HEK293 (cell line): Measurements from ENCODE around the gene PLEKHA6.

Experiments
- CTCF ChIA-PET: fragments of 350-600 bp; formaldehyde crosslinking; extraction: SDS; loops from one replicate; lab custom pipeline; 2021; ENCODE audit warnings: antibody characterized with exemption; lab: Yijun Ruan, JAX
- POLR2A ChIA-PET: fragments of 300-600 bp; formaldehyde crosslinking; extraction: SDS; loops from one replicate; lab custom pipeline; 2020; ENCODE audit warnings: antibody characterized with exemption, inconsistent platforms; lab: Yijun Ruan, JAX
- H3K27ac ChIP-seq: fragments of 200-500 bp; sonication (Bioruptor generic); 2 replicates; pipeline ENCODE4 v1.5.1; 2014; ENCODE audit warnings: low read depth, low read length, control low read depth, inconsistent platforms; ENCODE audit errors: extremely low read depth
- H3K36me3 ChIP-seq, 2 experiments: fragments of 200-500 bp in 1 of 2; sonication (Bioruptor generic) in 1 of 2; 1 replicate in 1 of 2; 2 replicates in 1 of 2; pipeline ENCODE4 v1.5.1; 2014 to 2017; ENCODE audit warnings: inconsistent platforms in 2 of 2, low read length in 2 of 2; ENCODE audit not compliant: control insufficient read depth in 2 of 2, insufficient read depth in 1 of 2
- H3K4me1 ChIP-seq: fragments of 200-500 bp; sonication (Bioruptor generic); 2 replicates; pipeline ENCODE4 v1.5.1; 2014; ENCODE audit warnings: mild to moderate bottlenecking, low read length, inconsistent platforms; ENCODE audit not compliant: control insufficient read depth, insufficient read depth
- H3K4me3 ChIP-seq: 2 replicates; pipeline ENCODE4 v1.5.1; 2011; ENCODE audit warnings: low read depth, mild to moderate bottlenecking, control low read depth, low read length, moderate library complexity
- H3K9me3 ChIP-seq: fragments of 200-500 bp; sonication (Bioruptor generic); 2 replicates; pipeline ENCODE4 v1.5.1; 2014; ENCODE audit warnings: low read depth, low read length, inconsistent platforms; ENCODE audit not compliant: control insufficient read depth, insufficient read depth
- GLIS1 ChIP-seq: fragments of 450-650 bp; formaldehyde crosslinking; IDR thresholded peaks from 2 replicates; pipeline ENCODE4 v1.5.1; 2016; ENCODE audit warnings: missing biosample characterization, missing genetic modification characterization
- SP7 ChIP-seq: fragments of 450-650 bp; formaldehyde crosslinking; IDR thresholded peaks from 2 replicates; pipeline ENCODE4 v1.5.1; 2016; ENCODE audit warnings: missing biosample characterization, missing genetic modification characterization
- YY1 ChIP-seq: fragments of 450-650 bp; formaldehyde crosslinking; IDR thresholded peaks from 2 replicates; pipeline ENCODE4 v1.5.1; 2018; ENCODE audit warnings: missing biosample characterization, missing genetic modification characterization
- ZFP37 ChIP-seq: fragments of 450-650 bp; formaldehyde crosslinking; IDR thresholded peaks from 2 replicates; pipeline ENCODE4 v1.5.1; 2016; ENCODE audit warnings: missing biosample characterization, missing genetic modification characterization
- ZFP41 ChIP-seq: fragments of 450-650 bp; formaldehyde crosslinking; IDR thresholded peaks from 2 replicates; pipeline ENCODE4 v1.5.1; 2016; ENCODE audit warnings: missing biosample characterization, missing genetic modification characterization, borderline replicate concordance
- ZNF146 ChIP-seq: fragments of 450-650 bp; formaldehyde crosslinking; IDR thresholded peaks from 2 replicates; pipeline ENCODE4 v1.5.1; 2016; ENCODE audit warnings: missing biosample characterization, missing genetic modification characterization
- ZNF202 ChIP-seq: fragments of 450-650 bp; formaldehyde crosslinking; IDR thresholded peaks from 2 replicates; pipeline ENCODE4 v1.5.1; 2016; ENCODE audit warnings: missing biosample characterization, missing genetic modification characterization, borderline replicate concordance
- ZNF274 ChIP-seq, 2 experiments: fragments of 200-500 bp in 1 of 2; fragments of 450-650 bp in 1 of 2; sonication (Bioruptor generic) in 1 of 2; formaldehyde crosslinking in 1 of 2; IDR thresholded peaks; 2 replicates each; pipeline versions ENCODE4 v1.5.1 to v1.6.1; 2014 to 2016; ENCODE audit warnings: borderline replicate concordance in 1 of 2, inconsistent platforms in 1 of 2, low read length in 1 of 2, missing biosample characterization in 1 of 2, missing genetic modification characterization in 1 of 2
- ZNF341 ChIP-seq: fragments of 450-650 bp; formaldehyde crosslinking; IDR thresholded peaks from 2 replicates; pipeline ENCODE4; 2016; ENCODE audit warnings: low read depth, missing biosample characterization, missing genetic modification characterization
- ZNF350 ChIP-seq: fragments of 450-650 bp; formaldehyde crosslinking; IDR thresholded peaks from 2 replicates; pipeline ENCODE4 v1.5.0; 2017; ENCODE audit warnings: missing biosample characterization, mild to moderate bottlenecking, missing genetic modification characterization
- ZNF37A ChIP-seq: fragments of 450-650 bp; IDR thresholded peaks from 2 replicates; pipeline ENCODE4 v1.5.1; 2018; ENCODE audit warnings: missing biosample characterization, missing genetic modification characterization
- ZNF521 ChIP-seq: fragments of 450-650 bp; formaldehyde crosslinking; IDR thresholded peaks from 2 replicates; pipeline ENCODE4 v1.5.1; 2017; ENCODE audit warnings: missing biosample characterization, mild to moderate bottlenecking, missing genetic modification characterization
- ZNF549 ChIP-seq: fragments of 450-650 bp; IDR thresholded peaks from 2 replicates; pipeline ENCODE4 v1.5.1; 2018; ENCODE audit warnings: missing biosample characterization, missing genetic modification characterization, mild to moderate bottlenecking, inconsistent platforms, moderate library complexity
- ZNF747 ChIP-seq: fragments of 450-650 bp; formaldehyde crosslinking; IDR thresholded peaks from 2 replicates; pipeline ENCODE4 v1.5.1; 2016; ENCODE audit warnings: missing biosample characterization, missing genetic modification characterization
- ZNF777 ChIP-seq: fragments of 450-650 bp; formaldehyde crosslinking; IDR thresholded peaks from 2 replicates; pipeline ENCODE4 v1.5.1; 2017; ENCODE audit warnings: missing biosample characterization, missing genetic modification characterization, borderline replicate concordance
- TF ChIP-seq, protein P1 (sequence below): fragments of 450-650 bp; formaldehyde crosslinking; IDR thresholded peaks from 2 replicates; pipeline ENCODE4 v1.5.1; 2017; ENCODE audit warnings: missing biosample characterization, missing genetic modification characterization
- TF ChIP-seq, protein P2 (sequence below): fragments of 450-650 bp; formaldehyde crosslinking; IDR thresholded peaks from 2 replicates; pipeline ENCODE4 v1.5.1; 2016; ENCODE audit warnings: missing biosample characterization, missing genetic modification characterization
- TF ChIP-seq, protein P3 (sequence below): fragments of 450-650 bp; formaldehyde crosslinking; IDR thresholded peaks from 2 replicates; pipeline ENCODE4 v1.5.1; 2016; ENCODE audit warnings: missing biosample characterization, missing genetic modification characterization

PLEKHA6 gene

DNA sequence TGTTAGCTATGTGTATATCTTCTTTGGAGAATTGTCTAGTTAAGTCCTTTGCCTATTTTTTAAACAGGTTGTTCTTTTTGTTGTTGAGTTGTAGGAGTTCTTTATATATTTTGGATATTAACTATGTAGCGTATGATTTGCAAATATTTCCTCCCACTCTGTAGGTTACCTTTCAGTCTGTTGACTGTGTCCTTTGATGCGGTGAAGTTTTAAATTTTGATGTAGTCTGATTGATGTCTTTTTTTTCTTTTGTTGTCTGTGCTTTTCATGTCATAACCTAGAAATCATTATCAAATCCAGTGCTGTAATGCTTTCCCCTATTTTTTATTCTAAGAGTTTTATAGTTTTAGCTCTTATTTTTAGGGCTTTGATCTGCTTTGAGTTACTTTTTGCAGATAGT lies 154.8 kb downstream of the PLEKHA6 start:
- TF ChIP-seq ZNF146: no peak
- TF ChIP-seq, protein P1, sequence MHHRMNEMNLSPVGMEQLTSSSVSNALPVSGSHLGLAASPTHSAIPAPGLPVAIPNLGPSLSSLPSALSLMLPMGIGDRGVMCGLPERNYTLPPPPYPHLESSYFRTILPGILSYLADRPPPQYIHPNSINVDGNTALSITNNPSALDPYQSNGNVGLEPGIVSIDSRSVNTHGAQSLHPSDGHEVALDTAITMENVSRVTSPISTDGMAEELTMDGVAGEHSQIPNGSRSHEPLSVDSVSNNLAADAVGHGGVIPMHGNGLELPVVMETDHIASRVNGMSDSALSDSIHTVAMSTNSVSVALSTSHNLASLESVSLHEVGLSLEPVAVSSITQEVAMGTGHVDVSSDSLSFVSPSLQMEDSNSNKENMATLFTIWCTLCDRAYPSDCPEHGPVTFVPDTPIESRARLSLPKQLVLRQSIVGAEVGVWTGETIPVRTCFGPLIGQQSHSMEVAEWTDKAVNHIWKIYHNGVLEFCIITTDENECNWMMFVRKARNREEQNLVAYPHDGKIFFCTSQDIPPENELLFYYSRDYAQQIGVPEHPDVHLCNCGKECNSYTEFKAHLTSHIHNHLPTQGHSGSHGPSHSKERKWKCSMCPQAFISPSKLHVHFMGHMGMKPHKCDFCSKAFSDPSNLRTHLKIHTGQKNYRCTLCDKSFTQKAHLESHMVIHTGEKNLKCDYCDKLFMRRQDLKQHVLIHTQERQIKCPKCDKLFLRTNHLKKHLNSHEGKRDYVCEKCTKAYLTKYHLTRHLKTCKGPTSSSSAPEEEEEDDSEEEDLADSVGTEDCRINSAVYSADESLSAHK (tag by site-specific recombination): no peak
- POLR2A ChIA-PET: no interaction called here
- CTCF ChIA-PET: interaction anchor here (0.6 to 3.2 kb wide), 11 partner anchors 10 to 1841 kb away, joined by 3 to 89 read pairs (median 7); partner anchors contain the start of gene GOLT1A
- Histone ChIP-seq H3K9me3 (no peaks in the 10 kb centered on the region), H3K4me3 (no peak overlapping the region), H3K36me3 (no peaks in the 10 kb centered on the region), H3K27ac (no peak overlapping the region), H3K4me1 (no peaks in the 10 kb centered on the region)

DNA sequence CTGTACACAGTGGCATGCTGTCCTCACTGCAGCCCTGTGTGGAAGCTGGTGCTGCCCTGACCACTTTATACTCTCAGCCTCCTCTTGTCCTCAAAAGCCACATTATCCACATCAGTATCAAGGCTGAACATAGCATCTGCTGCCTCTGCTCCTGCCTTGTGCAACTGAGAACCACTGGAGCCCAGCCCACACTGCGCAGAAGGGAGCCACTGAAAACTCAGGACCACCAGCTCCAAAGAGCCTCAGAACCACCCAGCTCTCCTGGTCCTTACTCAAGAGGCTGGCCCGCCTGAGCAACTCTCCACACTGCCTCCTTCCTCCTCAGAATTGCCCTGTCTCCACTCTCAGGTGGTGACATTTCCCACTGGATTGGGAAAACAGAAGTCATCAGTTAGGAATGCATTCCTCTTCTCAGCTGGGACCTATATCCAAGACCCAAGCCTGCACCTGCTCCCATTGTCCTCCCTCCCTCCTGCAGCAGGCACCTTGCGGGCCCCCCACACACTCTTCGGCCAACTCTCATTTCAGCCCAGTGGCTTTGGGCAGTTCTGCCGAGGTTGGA lies 156.4 kb downstream of the PLEKHA6 start:
- Histone ChIP-seq H3K27ac (no peak overlapping the region), H3K4me1 (no peaks in the 10 kb centered on the region), H3K4me3 (no peak overlapping the region)
- POLR2A ChIA-PET: interaction anchor here (0.7 kb wide), 1 partner anchor 129 kb away, joined by 4 read pairs; no protein-coding TSS in a partner anchor
- CTCF ChIA-PET: interaction anchor here (0.6 to 1.1 kb wide), 6 partner anchors 11 to 159 kb away, joined by 3 to 5 read pairs (median 3); partner anchors contain the start of gene GOLT1A
- no peak for TF ChIP-seq ZNF274 (IDR thresholded peaks at IDR 0.05; ENCODE audit: low read length)
- no peak for TF ChIP-seq ZNF274 (tag by site-specific recombination; IDR thresholded peaks at IDR 0.05; ENCODE audit: borderline replicate concordance)
- peak; percentile 45; the same call in 1 of the 2 replicates for TF ChIP-seq GLIS1
- TF ChIP-seq, all 188 proteins: peak for 1
- no peaks in the 10 kb centered on the region for H3K36me3 ChIP-seq
- no peaks in the 10 kb centered on the region for H3K9me3 ChIP-seq

DNA sequence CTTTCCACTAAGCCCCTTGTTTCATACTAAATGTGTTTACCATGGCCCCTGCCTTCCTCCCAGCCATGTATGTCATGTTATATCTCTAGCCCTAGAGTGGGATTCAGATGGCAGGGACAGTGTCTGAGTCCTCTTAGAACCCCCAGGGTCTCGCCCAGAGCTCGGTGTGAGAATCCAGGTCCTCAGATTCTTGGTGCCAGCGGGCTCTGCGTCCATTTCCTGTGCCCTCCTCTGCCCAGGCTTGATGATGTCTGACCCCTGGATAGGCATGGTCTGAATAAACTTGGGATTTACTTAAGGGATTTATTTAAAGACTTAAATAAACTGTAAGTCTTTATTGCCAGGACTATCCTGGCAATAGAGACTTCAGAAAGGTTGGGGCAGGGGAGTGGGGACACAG lies 157.2 kb downstream of the PLEKHA6 start:
- ChIA-PET POLR2A (no interaction called here), CTCF (interaction anchor here (0.6 to 1.0 kb wide), 2 partner anchors 11 to 17 kb away, joined by 3 read pairs; partner anchors contain the start of gene GOLT1A)
- Histone ChIP-seq H3K27ac (no peak overlapping the region), H3K4me3 (no peak overlapping the region), H3K4me1 (no peaks in the 10 kb centered on the region), H3K36me3 (no peaks in the 10 kb centered on the region), H3K9me3 (no peaks in the 10 kb centered on the region)
- TF ChIP-seq YY1 (tag by site-specific recombination): no peak
- TF ChIP-seq ZNF202 (tag by site-specific recombination): no peak
- no peak for TF ChIP-seq ZFP37 (tag by site-specific recombination)
- TF ChIP-seq ZNF341 (tag by site-specific recombination): no peak
- no peak for TF ChIP-seq ZNF777
- TF ChIP-seq SP7 (tag by site-specific recombination): no peak
- no peak for TF ChIP-seq ZNF37A (tag by site-specific recombination)
- no peak for TF ChIP-seq ZNF521
- no peak for TF ChIP-seq ZNF747 (tag by site-specific recombination)
- TF ChIP-seq ZNF350 (tag by site-specific recombination): no peak

DNA sequence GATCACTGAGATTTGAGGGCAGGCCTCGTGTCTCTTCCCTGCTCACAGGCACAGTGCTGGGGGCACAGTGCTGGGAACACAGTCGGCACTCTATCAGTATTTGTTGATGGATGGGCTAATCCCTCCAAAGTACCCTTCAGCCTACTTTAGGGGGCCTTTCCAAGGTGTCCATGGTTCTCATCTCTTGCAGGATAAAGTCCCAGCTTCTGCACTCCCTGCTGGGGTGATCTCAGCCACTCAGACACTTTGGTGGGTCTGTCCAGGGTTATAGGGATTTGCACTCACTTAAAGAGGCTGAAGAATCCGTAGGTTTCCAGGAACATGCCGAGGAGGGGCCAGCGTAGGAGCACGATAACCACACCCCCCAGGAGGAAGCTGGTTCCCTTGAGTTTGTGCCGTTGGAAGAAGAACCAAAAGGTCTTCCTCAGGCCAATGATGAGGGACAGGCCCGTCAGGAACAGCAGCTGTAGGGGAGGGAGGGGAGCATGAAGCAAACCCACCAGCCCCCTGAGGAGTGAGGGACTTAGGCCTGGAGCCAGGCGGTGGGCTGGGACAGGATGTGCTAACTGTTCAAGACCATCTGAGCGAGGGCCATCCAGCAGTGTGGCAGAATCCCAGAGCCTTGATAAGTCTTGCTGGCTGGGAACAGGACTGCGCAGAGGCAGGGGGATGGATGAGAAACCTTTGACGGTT lies 158.2 kb downstream of the PLEKHA6 start:
- CTCF ChIA-PET: no interaction called here
- POLR2A ChIA-PET: interaction anchor here (0.6 kb wide), 1 partner anchor 16 kb away, joined by 4 read pairs; no protein-coding TSS in a partner anchor
- Histone ChIP-seq H3K4me1 (no peaks in the 10 kb centered on the region), H3K9me3 (no peaks in the 10 kb centered on the region), H3K27ac (no peak overlapping the region), H3K4me3 (no peak overlapping the region), H3K36me3 (no peaks in the 10 kb centered on the region)
- TF ChIP-seq, protein P2, sequence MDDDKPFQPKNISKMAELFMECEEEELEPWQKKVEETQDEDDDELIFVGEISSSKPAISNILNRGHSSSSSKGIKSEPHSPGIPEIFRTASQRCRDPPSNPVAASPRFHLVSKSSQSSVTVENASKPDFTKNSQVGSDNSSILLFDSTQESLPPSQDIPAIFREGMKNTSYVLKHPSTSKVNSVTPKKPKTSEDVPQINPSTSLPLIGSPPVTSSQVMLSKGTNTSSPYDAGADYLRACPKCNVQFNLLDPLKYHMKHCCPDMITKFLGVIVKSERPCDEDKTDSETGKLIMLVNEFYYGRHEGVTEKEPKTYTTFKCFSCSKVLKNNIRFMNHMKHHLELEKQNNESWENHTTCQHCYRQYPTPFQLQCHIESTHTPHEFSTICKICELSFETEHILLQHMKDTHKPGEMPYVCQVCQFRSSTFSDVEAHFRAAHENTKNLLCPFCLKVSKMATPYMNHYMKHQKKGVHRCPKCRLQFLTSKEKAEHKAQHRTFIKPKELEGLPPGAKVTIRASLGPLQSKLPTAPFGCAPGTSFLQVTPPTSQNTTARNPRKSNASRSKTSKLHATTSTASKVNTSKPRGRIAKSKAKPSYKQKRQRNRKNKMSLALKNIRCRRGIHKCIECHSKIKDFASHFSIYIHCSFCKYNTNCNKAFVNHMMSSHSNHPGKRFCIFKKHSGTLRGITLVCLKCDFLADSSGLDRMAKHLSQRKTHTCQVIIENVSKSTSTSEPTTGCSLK: no peak
- no peak for TF ChIP-seq ZNF549 (tag by site-specific recombination)
- TF ChIP-seq, protein P3, sequence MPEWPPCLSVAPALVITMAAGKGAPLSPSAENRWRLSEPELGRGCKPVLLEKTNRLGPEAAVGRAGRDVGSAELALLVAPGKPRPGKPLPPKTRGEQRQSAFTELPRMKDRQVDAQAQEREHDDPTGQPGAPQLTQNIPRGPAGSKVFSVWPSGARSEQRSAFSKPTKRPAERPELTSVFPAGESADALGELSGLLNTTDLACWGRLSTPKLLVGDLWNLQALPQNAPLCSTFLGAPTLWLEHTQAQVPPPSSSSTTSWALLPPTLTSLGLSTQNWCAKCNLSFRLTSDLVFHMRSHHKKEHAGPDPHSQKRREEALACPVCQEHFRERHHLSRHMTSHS (tag by site-specific recombination): no peak
- no peak for TF ChIP-seq ZFP41 (tag by site-specific recombination)
